GM18502 (cell line): ENCODE data around the gene TMEM254.
A peak's percentile ranks its signal among the peaks of the same experiment; 100 is the strongest.
"Not testable (repeated sequence)": the region's sequence is repeated elsewhere in the genome, so short reads cannot be mapped to it uniquely, and the experiment has no call there.

Experiments
- ATAC-seq: cut with Tn5 transposase; IDR thresholded peaks from one replicate; pipeline ENCODE4 v1.9.1; 2021; ENCODE audit warnings: mild to moderate bottlenecking; ENCODE audit not compliant: unreplicated experiment, poor library complexity

The TMEM254 gene

GRCh38 chr10:80072584-80072983 lies 5.9 kb upstream of the TMEM254 start:
- ATAC-seq = no peak

- ATAC-seq = no peak
These were observed 2.7 kb upstream of the TMEM254 start for GRCh38 chr10:80075781-80076180.

- no peak for ATAC-seq
These were observed 507 bp upstream of the TMEM254 start for GRCh38 chr10:80077869-80078447.

- no peak for ATAC-seq
These were observed 851 bp downstream of the TMEM254 start for GRCh38 chr10:80079312-80079719.

- ATAC-seq = no peak
These were observed 2.6 kb downstream of the TMEM254 start for GRCh38 chr10:80081026-80081425.

- ATAC-seq = no peak
These were observed 3.6 kb downstream of the TMEM254 start for GRCh38 chr10:80081801-80082750.

- no peak for ATAC-seq
These were observed 11.7 kb downstream of the TMEM254 start for GRCh38 chr10:80090121-80090520.

GRCh38 chr10:80094231-80094630 lies 15.8 kb downstream of the TMEM254 start:
- ATAC-seq = no peak

GRCh38 chr10:80098272-80098671 lies 19.8 kb downstream of the TMEM254 start:
- not testable (repeated sequence) for ATAC-seq

GRCh38 chr10:80099295-80099694 lies 20.8 kb downstream of the TMEM254 start:
- not testable (repeated sequence) for ATAC-seq

- no peak for ATAC-seq
These were observed 21.7 kb downstream of the TMEM254 start for GRCh38 chr10:80100116-80100515.

GRCh38 chr10:80100861-80101695 lies 22.6 kb downstream of the TMEM254 start:
- no peak for ATAC-seq

GRCh38 chr10:80104066-80104926 lies 25.8 kb downstream of the TMEM254 start:
- ATAC-seq = peak; percentile 71

GRCh38 chr10:80108576-80109239 lies 30.2 kb downstream of the TMEM254 start:
- no peak for ATAC-seq

GRCh38 chr10:80110986-80111385 lies 32.5 kb downstream of the TMEM254 start:
- ATAC-seq = no peak

GRCh38 chr10:80118669-80119068 lies 40.2 kb downstream of the TMEM254 start:
- ATAC-seq = no peak

- ATAC-seq = no peak
These were observed 43.7 kb downstream of the TMEM254 start for GRCh38 chr10:80122110-80122710.

GRCh38 chr10:80122746-80123145 lies 44.3 kb downstream of the TMEM254 start:
- no peak for ATAC-seq

- ATAC-seq = no peak
These were observed 48.4 kb downstream of the TMEM254 start for GRCh38 chr10:80126876-80127275.
